Thyroid gland (tissue), 4 donors: ENCODE measurements around the gene FANCC.

Source experiments
- POLR2A ChIP-seq, 2 donors: fragments of 450-650 bp; IDR thresholded peaks; one replicate each; pipeline ENCODE4 v1.6.1; 2017; ENCODE audit warnings: antibody characterized with exemption in 2 of 2, mild to moderate bottlenecking in 2 of 2, moderate library complexity in 1 of 2
- TF ChIP-seq, protein P1 (sequence below), 6 experiments: fragments of 200-600 bp in 3 of 6; fragments of 450-650 bp in 3 of 6; sonication (generic) in 3 of 6; IDR thresholded peaks; one replicate each; pipeline ENCODE4 v1.5.1; 2016 to 2019; ENCODE audit warnings: antibody characterized with exemption in 6 of 6, mild to moderate bottlenecking in 2 of 6, inconsistent platforms in 1 of 6, moderate library complexity in 1 of 6

DNA sequence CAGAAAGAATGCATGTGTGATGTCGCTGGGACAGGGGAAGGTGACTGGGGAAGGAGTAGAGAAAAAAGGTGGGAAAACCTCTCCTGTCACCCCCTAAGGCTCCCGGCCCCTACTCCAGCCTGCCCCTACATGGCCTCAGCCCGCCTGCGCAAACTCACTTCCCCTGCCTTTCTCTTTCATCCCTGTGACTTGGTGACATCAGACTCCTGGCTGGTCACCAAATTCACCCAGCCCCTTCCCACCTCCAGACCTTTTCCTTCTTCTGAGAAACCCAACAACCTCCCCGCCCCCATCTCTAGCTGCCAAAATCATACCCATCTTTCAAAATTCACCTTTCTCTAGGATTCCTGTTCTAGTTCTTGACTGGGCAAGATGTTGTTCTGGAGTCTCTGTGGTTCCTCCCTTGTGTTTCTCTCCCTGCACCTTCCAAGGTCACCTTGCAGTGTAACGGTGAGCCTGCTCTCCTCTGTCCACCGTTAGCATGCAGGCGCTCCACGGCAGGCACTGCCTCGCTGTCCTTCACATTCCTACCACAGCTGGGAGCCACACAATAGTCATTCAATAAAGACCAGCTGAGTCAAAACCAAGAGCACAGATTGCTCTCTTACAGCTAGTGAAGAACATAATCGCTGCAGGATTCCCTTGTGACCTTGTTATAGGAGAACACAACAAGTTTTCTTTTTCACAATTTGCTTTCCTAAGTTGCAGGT, 134.5 kb downstream of the FANCC start:
- no peak for TF ChIP-seq POLR2A (IDR thresholded peaks at IDR 0.05)
- TF ChIP-seq, protein P1, sequence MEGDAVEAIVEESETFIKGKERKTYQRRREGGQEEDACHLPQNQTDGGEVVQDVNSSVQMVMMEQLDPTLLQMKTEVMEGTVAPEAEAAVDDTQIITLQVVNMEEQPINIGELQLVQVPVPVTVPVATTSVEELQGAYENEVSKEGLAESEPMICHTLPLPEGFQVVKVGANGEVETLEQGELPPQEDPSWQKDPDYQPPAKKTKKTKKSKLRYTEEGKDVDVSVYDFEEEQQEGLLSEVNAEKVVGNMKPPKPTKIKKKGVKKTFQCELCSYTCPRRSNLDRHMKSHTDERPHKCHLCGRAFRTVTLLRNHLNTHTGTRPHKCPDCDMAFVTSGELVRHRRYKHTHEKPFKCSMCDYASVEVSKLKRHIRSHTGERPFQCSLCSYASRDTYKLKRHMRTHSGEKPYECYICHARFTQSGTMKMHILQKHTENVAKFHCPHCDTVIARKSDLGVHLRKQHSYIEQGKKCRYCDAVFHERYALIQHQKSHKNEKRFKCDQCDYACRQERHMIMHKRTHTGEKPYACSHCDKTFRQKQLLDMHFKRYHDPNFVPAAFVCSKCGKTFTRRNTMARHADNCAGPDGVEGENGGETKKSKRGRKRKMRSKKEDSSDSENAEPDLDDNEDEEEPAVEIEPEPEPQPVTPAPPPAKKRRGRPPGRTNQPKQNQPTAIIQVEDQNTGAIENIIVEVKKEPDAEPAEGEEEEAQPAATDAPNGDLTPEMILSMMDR (IDR thresholded peaks at IDR 0.05) = peak in 5 of 6 experiments; percentile 21 to 80 (median 55)
